COR-L47 (cell line): Measurements from ENCODE around the gene MEX3D.
"Not testable (repeated sequence)": the region's sequence is repeated elsewhere in the genome, so short reads cannot be mapped to it uniquely, and the experiment has no call there.

Experiments used
- DNase-seq: peaks from one replicate; lab custom pipeline; 2025; lab: John Stamatoyannopoulos, UW

Gene MEX3D

GRCh38 chr19:1535699-1536098 lies 32.4 kb downstream of the MEX3D start:
- DNase-seq = not testable (repeated sequence)

- DNase-seq = no peak
Observed at GRCh38 chr19:1534972-1535371, 33.2 kb downstream of the MEX3D start.

- DNase-seq = no peak
Observed at GRCh38 chr19:1533510-1534150, 34.5 kb downstream of the MEX3D start.

- DNase-seq = no peak
Observed at GRCh38 chr19:1532003-1532402, 36.1 kb downstream of the MEX3D start.

GRCh38 chr19:1531587-1531986 lies 36.5 kb downstream of the MEX3D start:
- DNase-seq = no peak

GRCh38 chr19:1530856-1531255 lies 37.3 kb downstream of the MEX3D start:
- not testable (repeated sequence) for DNase-seq

- DNase-seq = no peak
Observed at GRCh38 chr19:1529430-1529816, 38.7 kb downstream of the MEX3D start.

GRCh38 chr19:1528596-1529429 lies 39.3 kb downstream of the MEX3D start:
- no peak for DNase-seq

- DNase-seq = no peak
Observed at GRCh38 chr19:1527650-1528309, 40.3 kb downstream of the MEX3D start.

- no peak for DNase-seq
Observed at GRCh38 chr19:1526979-1527649, 41.0 kb downstream of the MEX3D start.

GRCh38 chr19:1526066-1526778 lies 41.9 kb downstream of the MEX3D start:
- DNase-seq = no peak

- no peak for DNase-seq
Observed at GRCh38 chr19:1525343-1525742, 42.8 kb downstream of the MEX3D start.

GRCh38 chr19:1524972-1525325 lies 43.2 kb downstream of the MEX3D start:
- no peak for DNase-seq

GRCh38 chr19:1524287-1524971 lies 43.7 kb downstream of the MEX3D start:
- DNase-seq = no peak

- no peak for DNase-seq
Observed at GRCh38 chr19:1523412-1524286, 44.5 kb downstream of the MEX3D start, which contains the start of gene PLK5. PLK5 (plus strand) TSS chr19:1524077; CDS start chr19:1526997, 2,920 bp downstream.

GRCh38 chr19:1522838-1523237 lies 45.3 kb downstream of the MEX3D start:
- DNase-seq = no peak

- DNase-seq = no peak
Observed at GRCh38 chr19:1522061-1522460, 46.1 kb downstream of the MEX3D start.

GRCh38 chr19:1521636-1522035 lies 46.5 kb downstream of the MEX3D start:
- DNase-seq = no peak

GRCh38 chr19:1520203-1520780 lies 47.8 kb downstream of the MEX3D start:
- DNase-seq = no peak

GRCh38 chr19:1519802-1520201 lies 48.3 kb downstream of the MEX3D start:
- not testable (repeated sequence) for DNase-seq
